ENCODE measurements around the gene FNDC3A. TPM values are rescaled to one million over a fixed set of nuclear protein-coding genes. Genes with fewer than 3 reads are reported as not detected.

FNDC3A gene
- total and polyA plus RNA-seq, 2 donors from 2014 or later = 12.5 to 67.8 TPM

GRCh38 chr13:49225223-49226042 lies 249.7 kb downstream of the FNDC3A start:
- intact Hi-C loops (cut with DNase I) = no loop called here
- no peaks in the 10 kb centered on the region for H3K36me3 ChIP-seq (ENCODE audit: control insufficient read depth in 2 of 3, insufficient read depth in 3 of 3, low read length in 3 of 3)
- H3K27ac ChIP-seq (ENCODE audit: low read depth in 2 of 2, low read length in 2 of 2) = no peak overlapping the region
- peaks cover 0 to 5% (median 0%) of the 10 kb centered on the region in 3 donors for H3K4me1 ChIP-seq (ENCODE audit: control insufficient read depth in 2 of 3, insufficient read depth in 2 of 3, low read depth in 1 of 3, low read length in 3 of 3)
- DNase-seq = no peak
- no peak overlapping the region for H3K9ac ChIP-seq (ENCODE audit: low read length in 3 of 3)
- peaks cover 14% of the 10 kb centered on the region for H3K27me3 ChIP-seq (ENCODE audit: control insufficient read depth, insufficient read depth, low read length)
- FAIRE-seq = no peak
- H3K9me3 ChIP-seq (ENCODE audit: control insufficient read depth in 2 of 3, insufficient read depth in 1 of 3, low read length in 3 of 3) = no peaks in the 10 kb centered on the region
- no peak overlapping the region for H3K4me3 ChIP-seq (ENCODE audit: low read length in 3 of 3)
- TF ChIP-seq, protein P1, sequence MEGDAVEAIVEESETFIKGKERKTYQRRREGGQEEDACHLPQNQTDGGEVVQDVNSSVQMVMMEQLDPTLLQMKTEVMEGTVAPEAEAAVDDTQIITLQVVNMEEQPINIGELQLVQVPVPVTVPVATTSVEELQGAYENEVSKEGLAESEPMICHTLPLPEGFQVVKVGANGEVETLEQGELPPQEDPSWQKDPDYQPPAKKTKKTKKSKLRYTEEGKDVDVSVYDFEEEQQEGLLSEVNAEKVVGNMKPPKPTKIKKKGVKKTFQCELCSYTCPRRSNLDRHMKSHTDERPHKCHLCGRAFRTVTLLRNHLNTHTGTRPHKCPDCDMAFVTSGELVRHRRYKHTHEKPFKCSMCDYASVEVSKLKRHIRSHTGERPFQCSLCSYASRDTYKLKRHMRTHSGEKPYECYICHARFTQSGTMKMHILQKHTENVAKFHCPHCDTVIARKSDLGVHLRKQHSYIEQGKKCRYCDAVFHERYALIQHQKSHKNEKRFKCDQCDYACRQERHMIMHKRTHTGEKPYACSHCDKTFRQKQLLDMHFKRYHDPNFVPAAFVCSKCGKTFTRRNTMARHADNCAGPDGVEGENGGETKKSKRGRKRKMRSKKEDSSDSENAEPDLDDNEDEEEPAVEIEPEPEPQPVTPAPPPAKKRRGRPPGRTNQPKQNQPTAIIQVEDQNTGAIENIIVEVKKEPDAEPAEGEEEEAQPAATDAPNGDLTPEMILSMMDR (IDR thresholded peaks at IDR 0.05; ENCODE audit: borderline replicate concordance, extremely low read depth, insufficient read depth) = no peak

DNA sequence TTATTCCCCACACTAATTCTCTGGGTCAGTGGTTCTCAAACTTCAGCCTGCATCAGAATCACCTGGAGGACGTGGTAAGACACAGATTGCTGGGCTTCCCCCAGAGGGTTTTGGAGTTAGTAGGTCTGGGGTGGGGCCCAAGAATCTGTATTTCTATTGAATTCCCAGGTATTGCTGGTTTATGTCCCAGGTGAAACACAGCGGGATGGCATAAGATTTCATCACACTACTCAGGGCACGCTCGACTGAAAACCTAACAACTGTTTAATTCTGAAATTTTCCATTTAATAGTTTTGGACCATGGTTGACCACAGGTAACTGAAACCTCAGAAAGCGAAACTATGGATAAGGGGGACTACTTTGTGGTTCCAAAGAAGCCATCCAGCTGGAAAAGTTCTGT lies 250.9 kb downstream of the FNDC3A start:
- Histone ChIP-seq H3K27ac (ENCODE audit: low read depth in 2 of 2, low read length in 2 of 2) (no peak overlapping the region), H3K9ac (ENCODE audit: low read length in 3 of 3) (no peak overlapping the region), H3K27me3 (ENCODE audit: control insufficient read depth, insufficient read depth, low read length) (peaks cover 7% of the 10 kb centered on the region), H3K9me3 (ENCODE audit: control insufficient read depth in 2 of 3, insufficient read depth in 1 of 3, low read length in 3 of 3) (no peaks in the 10 kb centered on the region), H3K4me3 (ENCODE audit: low read length in 3 of 3) (no peak overlapping the region), H3K4me1 (ENCODE audit: control insufficient read depth in 2 of 3, insufficient read depth in 2 of 3, low read depth in 1 of 3, low read length in 3 of 3) (no peaks in the 10 kb centered on the region), H3K36me3 (ENCODE audit: control insufficient read depth in 2 of 3, insufficient read depth in 3 of 3, low read length in 3 of 3) (no peaks in the 10 kb centered on the region)
- TF ChIP-seq, protein P1 (IDR thresholded peaks at IDR 0.05; ENCODE audit: borderline replicate concordance, extremely low read depth, insufficient read depth) = no peak
- DNase-seq = no peak
- no peak for FAIRE-seq
- intact Hi-C loops (cut with DNase I) = no loop called here

- Histone ChIP-seq H3K9me3 (ENCODE audit: control insufficient read depth in 2 of 3, insufficient read depth in 1 of 3, low read length in 3 of 3) (no peaks in the 10 kb centered on the region), H3K9ac (ENCODE audit: low read length in 3 of 3) (no peak overlapping the region), H3K36me3 (ENCODE audit: control insufficient read depth in 2 of 3, insufficient read depth in 3 of 3, low read length in 3 of 3) (no peaks in the 10 kb centered on the region), H3K4me1 (ENCODE audit: control insufficient read depth in 2 of 3, insufficient read depth in 2 of 3, low read depth in 1 of 3, low read length in 3 of 3) (peaks cover 0 to 13% (median 0%) of the 10 kb centered on the region in 3 donors), H3K27ac (ENCODE audit: low read depth in 2 of 2, low read length in 2 of 2) (no peak overlapping the region), H3K27me3 (ENCODE audit: control insufficient read depth, insufficient read depth, low read length) (no peaks in the 10 kb centered on the region), H3K4me3 (ENCODE audit: low read length in 3 of 3) (no peak overlapping the region)
- no peak for DNase-seq
- intact Hi-C loops (cut with DNase I) = no loop called here
- TF ChIP-seq, protein P1 (IDR thresholded peaks at IDR 0.05; ENCODE audit: borderline replicate concordance, extremely low read depth, insufficient read depth) = no peak
- no peak for FAIRE-seq
Observed at GRCh38 chr13:49234741-49235140, 259.0 kb downstream of the FNDC3A start.
